ENCODE measurements around the gene ZNF618.

DNA sequence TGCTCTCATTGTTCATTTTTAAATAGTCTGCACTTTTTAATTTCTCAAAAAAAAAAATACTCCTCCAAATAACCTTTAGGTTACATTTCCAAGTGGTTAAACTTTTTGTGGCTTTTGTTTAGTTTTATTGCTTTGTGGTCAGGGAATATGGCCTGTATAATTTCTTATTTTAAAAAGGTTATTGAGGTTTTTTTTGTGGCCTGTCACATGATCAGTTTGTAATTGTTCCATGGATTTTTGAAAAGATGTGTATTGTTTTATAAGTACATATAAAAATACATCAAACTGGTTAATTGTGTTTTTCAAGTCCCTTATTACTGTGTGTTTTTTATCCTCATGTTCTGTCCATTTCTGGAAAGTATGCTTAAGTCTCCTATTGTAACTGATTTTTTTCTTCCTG, 64.0 kb downstream of the ZNF618 start:
- TF ChIP-seq, protein P1, sequence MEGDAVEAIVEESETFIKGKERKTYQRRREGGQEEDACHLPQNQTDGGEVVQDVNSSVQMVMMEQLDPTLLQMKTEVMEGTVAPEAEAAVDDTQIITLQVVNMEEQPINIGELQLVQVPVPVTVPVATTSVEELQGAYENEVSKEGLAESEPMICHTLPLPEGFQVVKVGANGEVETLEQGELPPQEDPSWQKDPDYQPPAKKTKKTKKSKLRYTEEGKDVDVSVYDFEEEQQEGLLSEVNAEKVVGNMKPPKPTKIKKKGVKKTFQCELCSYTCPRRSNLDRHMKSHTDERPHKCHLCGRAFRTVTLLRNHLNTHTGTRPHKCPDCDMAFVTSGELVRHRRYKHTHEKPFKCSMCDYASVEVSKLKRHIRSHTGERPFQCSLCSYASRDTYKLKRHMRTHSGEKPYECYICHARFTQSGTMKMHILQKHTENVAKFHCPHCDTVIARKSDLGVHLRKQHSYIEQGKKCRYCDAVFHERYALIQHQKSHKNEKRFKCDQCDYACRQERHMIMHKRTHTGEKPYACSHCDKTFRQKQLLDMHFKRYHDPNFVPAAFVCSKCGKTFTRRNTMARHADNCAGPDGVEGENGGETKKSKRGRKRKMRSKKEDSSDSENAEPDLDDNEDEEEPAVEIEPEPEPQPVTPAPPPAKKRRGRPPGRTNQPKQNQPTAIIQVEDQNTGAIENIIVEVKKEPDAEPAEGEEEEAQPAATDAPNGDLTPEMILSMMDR (IDR thresholded peaks at IDR 0.05) = no peak
- TF ChIP-seq POLR2AphosphoS5 (IDR thresholded peaks at IDR 0.05; ENCODE audit: low read depth, low read length) (no peak), SIN3A (IDR thresholded peaks at IDR 0.05; ENCODE audit: borderline replicate concordance, insufficient read depth, low read depth, low read length) (no peak)
- TF ChIP-seq, protein P2, sequence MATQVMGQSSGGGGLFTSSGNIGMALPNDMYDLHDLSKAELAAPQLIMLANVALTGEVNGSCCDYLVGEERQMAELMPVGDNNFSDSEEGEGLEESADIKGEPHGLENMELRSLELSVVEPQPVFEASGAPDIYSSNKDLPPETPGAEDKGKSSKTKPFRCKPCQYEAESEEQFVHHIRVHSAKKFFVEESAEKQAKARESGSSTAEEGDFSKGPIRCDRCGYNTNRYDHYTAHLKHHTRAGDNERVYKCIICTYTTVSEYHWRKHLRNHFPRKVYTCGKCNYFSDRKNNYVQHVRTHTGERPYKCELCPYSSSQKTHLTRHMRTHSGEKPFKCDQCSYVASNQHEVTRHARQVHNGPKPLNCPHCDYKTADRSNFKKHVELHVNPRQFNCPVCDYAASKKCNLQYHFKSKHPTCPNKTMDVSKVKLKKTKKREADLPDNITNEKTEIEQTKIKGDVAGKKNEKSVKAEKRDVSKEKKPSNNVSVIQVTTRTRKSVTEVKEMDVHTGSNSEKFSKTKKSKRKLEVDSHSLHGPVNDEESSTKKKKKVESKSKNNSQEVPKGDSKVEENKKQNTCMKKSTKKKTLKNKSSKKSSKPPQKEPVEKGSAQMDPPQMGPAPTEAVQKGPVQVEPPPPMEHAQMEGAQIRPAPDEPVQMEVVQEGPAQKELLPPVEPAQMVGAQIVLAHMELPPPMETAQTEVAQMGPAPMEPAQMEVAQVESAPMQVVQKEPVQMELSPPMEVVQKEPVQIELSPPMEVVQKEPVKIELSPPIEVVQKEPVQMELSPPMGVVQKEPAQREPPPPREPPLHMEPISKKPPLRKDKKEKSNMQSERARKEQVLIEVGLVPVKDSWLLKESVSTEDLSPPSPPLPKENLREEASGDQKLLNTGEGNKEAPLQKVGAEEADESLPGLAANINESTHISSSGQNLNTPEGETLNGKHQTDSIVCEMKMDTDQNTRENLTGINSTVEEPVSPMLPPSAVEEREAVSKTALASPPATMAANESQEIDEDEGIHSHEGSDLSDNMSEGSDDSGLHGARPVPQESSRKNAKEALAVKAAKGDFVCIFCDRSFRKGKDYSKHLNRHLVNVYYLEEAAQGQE (IDR thresholded peaks at IDR 0.05; ENCODE audit: insufficient read depth in 1 of 2, low read depth in 2 of 2, low read length in 1 of 2) = no peak

Measured in Panc1 (cell line).